Neural progenitor cell (in vitro differentiated cells): ENCODE data around the gene TTC38.

Source experiments
- CTCF ChIP-seq: fragments of 200-600 bp; sonication (generic); IDR thresholded peaks from 2 replicates; pipeline ENCODE4 v1.5.1; 2017; ENCODE audit warnings: antibody characterized with exemption, mild to moderate bottlenecking
- EZH2phosphoT487 ChIP-seq: fragments of 200-600 bp; sonication (generic); IDR thresholded peaks from 2 replicates; pipeline ENCODE4 v1.6.1; 2017; ENCODE audit warnings: antibody characterized with exemption

DNA sequence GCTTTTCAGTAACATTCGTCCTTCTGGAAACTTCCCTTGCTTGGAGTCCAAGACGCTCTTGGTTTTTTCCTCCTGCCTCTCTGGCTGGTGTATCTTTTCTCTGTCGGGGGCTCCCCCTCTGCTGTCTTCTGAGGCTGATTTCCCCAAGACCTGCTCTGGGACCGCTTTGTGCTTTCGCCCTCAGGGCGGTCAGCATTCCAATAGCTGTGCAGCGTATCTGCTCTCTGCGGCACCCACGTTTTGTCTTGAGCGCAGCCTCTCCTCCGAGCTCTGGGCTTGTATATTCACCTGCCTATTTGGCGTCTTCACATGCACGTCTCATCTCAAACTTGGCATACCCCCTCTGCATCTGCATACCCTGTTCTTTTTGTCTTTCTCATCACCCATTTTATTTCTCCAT, 31.3 kb downstream of the TTC38 start:
- TF ChIP-seq EZH2phosphoT487 (no peak), CTCF (no peak)
